Stimulated activated CD8-positive, alpha-beta memory T cell treated with anti-CD3 and anti-CD28 coated beads, Interleukin-12 subunit alpha, Interleukin-12 subunit beta, amount 100 ng/mL, for 1 hour (primary cell): ENCODE results near the gene SPC25.
"Not testable (repeated sequence)": the region's sequence is repeated elsewhere in the genome, so short reads cannot be mapped to it uniquely, and the experiment has no call there.

Source experiments
- DNase-seq: peaks from one replicate; pipeline ENCODE4 v3.0.0-alpha.2; 2020; ENCODE audit warnings: low read depth

Gene SPC25

DNA sequence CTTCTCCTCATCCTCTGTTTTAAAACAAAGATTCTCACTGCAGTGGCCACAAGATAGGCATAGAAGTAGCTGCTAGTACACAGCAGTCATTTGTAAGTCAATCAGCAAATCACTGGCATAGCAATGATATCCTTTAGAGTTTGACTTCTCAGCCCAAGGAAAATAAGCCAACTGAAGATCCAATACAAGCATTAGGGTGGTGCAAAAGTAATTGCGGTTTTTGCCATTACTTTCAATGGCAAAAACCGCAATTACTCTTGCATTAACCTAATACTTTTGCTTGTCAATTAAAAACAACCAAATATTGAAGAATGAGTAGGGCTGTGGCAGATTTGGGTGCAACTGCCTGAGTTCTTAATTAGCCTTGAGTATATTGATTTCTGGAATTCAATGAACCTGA is 13.7 kb upstream of the SPC25 start:
- no peak for DNase-seq

DNA sequence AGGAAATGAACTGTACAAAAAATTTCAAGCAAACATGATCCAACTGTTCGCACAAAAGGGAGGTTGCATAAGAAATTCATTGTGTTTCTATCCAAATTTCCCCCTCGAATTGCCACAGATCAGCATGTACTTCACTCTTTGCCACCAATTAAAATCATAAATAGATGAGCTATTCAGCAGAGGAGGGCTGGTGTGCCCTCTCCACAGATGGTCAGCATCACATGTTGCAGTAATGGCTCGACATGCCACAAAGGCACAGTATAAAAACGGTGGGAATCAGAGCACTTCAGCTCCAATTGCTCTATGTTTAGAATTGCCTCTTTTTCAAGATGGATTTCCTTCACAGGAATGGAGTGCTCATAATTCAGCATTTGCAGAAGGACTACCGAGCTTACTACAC is 10.8 kb upstream of the SPC25 start, which contains the start of gene G6PC2:
G6PC2 (plus strand) TSS at position 289 of the 400 bp plus-strand sequence; CDS start at position 330, 41 bp downstream.
- no peak for DNase-seq

DNA sequence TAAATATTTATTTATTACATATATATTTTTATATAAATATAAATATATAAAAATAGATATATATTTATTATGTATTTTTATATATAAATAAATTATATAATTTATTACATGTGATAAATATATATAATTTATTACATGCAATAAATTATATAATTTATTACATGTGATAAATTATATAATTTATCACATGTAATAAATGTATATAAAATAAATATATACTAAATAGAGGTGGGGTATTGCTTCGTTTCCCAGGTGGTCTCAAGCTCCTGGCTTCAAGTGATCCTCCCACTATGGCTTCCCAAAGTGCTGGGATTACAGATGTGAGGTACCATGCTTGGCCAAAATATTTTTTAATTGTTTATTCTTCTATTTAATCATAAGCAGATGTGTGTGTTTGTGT is 7.2 kb upstream of the SPC25 start:
- DNase-seq, result no peak

DNA sequence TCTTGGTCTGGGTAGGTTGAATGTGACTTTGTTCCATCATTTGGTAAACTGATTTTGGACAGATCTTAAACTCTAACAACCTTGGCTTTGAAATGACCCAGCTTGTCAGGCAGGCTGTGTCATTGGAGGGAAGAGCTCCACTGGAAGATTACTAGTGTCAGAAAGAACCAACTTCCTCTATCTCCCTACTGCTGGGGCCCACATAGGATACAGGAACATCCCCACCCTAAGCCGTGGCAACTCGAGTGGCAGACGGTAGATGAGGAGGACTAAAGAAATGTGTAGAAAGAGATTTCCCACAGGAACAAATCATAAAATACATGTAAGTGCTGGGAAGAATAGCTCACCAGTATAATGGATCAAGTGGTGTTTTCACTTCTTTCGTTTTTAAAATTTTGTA is 6.6 kb upstream of the SPC25 start:
- no peak for DNase-seq

DNA sequence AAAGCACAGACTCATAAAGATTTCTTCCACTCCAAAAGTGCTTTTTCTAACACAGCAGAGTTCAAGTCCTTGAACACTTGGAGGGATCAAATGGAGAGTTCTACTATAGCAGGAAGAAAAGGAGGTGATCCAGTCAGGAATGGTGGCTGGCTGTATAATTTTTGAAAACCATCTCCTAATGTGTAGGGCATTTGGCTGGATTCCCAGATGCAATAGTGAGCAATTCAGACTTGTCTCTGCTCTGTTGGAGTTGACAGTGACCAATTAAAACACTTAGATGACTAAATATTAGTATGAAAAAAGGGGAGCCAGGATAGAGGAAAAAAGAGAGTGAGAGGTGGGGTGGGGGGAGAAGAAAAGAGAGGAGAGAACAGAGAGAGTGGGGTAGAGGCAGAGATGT is 5.5 kb upstream of the SPC25 start:
- DNase-seq, result no peak

DNA sequence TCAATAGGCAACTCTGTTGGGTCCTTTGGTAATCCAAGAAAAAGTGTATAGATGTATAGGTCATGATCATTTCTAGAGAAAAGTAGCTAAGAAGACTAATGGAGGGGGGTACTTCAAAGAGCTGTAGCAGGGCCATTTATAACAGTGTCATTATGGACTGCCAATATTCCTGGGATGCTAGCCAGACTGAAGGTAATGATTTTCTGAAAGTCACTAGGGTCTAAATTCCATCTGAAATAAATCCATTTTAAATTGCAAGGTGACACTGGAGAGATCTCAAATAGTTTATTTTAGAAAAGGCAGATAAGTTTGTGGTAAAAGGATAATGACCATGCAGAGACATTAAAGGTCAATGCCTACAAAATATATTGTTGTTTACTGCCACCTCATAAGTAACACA is 4.5 kb upstream of the SPC25 start:
- no peak for DNase-seq

DNA sequence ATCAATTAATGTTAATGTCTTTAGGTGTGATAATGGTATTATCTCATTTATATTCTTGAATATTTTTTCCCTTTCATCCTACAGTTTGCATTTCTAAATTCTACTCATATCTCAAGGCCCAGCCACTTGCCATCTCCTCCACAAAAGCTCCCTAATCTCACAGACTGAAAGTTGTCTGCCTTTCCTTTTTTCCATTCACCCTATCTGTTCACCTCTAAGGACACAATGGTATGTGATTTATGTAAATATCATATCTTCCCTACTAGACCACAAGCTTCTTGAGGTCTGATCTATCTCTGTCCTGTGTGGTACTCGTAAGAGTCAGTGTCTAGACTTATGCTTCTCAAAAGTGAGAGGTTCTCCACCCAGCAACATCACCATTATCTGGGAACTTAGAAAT is 3.9 kb upstream of the SPC25 start:
- no peak for DNase-seq

DNA sequence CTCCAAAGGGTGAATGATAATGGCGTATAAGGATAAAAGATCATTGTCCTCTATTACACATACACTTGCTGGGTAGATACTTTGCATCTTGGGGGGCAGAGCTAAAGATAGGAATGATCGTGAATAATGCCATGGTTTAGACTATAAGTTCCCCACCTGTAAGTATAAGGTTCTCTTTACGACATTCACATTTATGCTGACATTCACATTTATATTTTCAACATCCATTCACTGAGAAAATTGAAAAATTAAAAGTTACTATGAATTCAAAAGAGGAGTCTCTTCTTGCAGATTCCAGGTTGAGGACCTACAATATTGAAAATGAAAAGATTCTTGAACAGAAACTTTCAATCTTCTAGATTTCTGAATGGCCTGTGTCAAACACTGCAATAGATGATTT is 2.1 kb upstream of the SPC25 start:
- no peak for DNase-seq

DNA sequence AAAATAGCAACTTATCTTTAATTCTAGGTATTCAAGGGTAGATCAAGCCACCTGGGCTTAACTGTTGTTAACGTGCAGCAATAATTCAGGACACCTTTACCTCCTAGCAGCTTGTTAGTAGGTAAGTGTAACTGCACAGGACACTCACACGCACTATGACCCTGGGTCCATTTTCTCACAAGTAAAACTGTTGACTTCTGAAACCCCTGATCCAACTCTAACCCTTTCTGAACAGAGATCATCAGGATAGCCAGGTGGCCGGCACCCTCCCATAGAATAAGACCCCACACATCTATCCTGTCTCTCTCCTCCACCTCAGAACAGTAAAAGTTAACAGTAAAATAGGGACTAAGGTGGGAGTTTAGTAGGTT is 610 bp downstream of the SPC25 start:
- DNase-seq, result no peak

DNA sequence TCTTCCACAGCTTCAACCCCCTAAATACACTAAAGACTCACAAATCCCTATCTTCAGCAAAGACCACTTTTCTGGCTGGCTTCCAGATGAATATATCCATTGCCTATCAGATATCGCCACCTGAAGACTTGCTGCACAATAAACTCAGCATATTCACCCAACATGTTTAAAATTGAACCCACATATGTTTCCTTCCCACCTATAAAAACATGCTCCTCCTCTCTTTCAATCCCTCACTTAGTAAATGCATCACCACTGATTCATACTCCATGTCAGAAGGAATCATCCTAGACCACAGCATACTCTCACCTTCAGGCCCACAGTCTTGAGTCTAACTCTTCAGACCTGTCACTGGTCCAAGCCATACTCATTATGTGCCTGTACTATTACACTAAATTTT is 5.3 kb downstream of the SPC25 start:
- DNase-seq, result no peak

DNA sequence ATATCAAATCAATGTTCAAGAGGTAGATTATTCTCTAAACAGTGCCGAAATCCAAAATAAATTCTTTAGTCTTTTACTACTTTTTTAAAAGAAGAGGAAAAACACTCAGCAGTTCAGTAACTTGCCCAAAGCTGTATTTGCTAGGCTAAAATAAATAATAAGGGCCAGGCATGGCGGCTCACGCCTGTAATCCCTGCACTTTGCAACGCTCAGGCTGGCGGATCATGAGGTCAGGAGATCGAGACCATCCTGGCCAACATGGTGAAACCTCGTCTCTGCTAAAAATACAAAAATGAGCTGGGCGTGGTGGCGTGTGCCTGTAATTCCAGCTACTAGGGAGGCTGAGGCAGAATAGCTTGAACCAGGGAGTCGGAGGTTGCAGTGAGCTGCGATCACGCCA is 8.1 kb downstream of the SPC25 start:
- DNase-seq, result not testable (repeated sequence)

DNA sequence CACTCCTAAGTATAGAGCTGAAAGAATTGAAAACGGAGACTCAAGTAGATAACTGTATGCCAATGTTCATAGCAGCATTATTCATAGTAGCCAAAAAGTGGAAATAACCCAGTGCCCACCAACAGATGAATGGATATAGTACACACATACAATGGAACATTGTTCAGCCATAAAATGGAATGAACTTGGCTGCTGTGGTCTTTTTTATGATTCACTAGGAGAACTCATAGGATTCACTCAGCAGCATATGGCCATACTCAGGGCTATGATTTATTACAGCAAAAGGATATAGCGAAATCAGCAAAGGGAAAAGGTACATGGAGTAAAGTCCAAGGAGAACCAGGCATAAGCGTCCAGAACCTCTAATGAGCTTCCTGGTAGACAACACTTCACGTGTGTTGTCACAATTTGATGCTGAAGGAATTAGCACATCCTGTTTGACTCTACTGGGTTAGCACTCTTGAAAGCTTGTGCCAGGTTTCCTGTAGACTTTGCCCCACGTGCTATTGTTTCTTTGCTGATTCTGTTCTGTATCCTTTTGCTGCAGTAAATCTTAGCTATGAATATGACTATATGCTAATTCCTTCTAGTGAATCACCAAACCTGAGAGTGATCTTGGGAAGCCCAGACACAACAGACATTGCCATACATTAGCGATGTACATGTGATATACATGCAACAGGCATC is 15.7 kb downstream of the SPC25 start:
- no peak for DNase-seq

DNA sequence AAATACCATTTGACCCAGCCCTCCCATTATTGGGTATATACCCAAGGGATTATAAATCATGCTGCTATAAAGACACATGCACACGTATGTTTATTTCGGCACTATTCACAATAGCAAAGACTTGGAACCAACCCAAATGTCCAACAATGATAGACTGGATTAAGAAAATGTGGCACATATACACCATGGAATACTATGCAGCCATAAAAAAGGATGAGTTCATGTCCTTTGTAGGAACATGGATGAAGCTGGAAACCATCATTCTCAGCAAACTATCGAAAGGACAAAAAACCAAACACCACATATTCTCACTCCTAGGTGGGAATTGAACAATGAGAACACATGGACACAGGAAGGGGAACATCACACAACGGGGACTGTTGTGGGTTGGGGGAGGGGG is 19.4 kb downstream of the SPC25 start:
- not testable (repeated sequence) for DNase-seq

DNA sequence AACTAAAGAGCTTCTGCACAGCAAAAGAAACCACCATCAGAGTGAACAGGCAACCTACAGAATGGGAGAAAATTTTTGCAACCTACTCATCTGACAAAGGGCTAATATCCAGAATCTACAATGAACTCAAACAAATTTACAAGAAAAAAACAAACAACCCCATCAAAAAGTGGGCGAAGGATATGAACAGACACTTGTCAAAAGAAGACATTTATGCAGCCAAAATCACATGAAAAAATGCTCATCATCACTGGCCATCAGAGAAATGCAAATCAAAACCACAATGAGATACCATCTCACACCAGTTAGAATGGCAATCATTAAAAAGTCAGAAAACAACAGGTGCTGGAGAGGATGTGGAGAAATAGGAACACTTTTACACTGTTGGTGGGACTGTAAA is 19.9 kb downstream of the SPC25 start:
- DNase-seq, result not testable (repeated sequence)

DNA sequence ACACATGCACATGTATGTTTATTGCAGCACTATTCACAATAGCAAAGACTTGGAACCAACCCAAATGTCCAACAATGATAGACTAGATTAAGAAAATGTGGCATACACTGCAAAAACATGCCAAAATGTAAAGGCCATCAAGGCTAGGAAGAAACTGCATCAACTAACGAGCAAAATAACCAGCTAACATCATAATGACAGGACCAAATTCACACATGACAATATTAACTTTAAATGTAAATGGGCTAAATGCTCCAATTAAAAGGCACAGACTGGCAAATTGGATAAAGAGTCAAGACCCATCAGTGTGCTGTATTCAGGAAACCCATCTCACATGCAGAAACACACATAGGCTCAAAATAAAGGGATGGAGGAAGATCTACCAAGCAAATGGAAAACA is 23.1 kb downstream of the SPC25 start:
- not testable (repeated sequence) for DNase-seq

DNA sequence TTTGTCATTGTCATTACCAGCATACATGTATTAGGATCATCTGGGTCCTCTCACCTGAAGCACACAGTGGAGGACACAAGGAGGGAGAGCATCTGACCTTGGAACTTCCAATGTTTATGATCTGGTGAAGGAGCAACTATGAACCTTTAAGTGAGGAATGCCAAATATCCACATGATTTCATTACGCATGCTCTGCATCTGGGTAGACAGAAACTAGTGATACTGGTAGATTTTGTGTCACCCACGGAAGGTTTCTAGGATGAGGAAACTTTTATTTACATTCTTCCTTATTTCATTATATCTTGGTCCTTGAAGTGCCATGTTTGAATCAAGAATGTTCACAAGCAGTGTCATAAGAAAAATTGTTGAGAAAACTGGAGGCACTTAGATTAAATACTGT is 32.1 kb downstream of the SPC25 start:
- no peak for DNase-seq

DNA sequence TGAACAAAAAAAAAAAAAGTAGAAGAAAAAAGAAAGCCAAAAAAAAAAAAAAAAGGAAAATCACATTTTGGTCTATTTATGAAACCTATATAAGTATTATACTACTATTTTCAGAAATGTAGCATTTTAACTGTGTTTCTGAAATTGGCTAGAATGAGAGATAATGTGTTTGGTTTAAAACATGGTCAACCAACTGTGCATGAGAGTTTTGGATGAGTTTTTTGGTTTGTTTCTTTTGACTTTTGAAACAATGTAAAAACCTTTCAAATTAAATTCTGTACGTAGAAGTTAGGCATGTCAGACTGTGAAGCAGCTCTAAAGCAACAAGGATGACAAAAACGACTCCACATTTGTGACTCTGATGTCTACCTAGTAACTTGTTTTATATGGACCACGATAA is 34.6 kb downstream of the SPC25 start:
- no peak for DNase-seq

DNA sequence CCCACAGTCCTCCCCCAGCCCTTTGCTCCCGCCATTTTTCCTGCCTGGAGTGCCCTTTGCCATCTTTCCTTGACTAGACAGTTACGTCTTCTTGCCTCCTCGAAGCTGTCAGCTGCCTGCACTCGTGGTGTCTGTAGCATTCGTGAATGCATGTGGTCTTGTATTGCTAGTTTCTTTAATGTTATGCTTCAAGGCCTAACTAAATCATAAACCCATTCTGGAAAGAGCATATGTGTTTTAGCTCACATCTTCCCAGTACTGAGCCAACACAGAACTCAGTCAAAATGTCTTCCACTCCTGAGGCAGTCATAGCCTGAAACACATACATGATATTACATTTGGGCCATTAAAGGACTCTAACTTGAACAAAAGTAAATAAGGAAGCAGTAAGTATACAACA is 35.6 kb downstream of the SPC25 start:
- no peak for DNase-seq

DNA sequence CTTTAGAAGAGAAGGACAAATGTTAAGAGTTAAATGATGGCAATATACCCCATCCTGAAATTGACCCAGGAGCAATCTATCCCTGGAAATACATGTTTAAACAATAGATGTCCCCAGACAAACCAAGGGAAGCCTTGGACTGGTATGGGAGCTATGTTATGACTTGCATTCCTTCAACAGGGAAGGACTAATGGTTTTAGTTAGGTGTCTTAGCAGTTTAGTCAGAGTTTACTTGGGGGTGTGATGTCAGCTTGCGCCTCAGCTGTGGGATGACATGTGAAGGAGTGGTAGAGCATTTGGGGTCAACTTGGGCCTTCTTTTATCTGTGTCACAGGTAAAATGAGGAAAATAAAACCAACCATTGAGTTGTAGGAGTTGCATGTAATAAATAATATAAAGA is 36.8 kb downstream of the SPC25 start:
- DNase-seq, result no peak

DNA sequence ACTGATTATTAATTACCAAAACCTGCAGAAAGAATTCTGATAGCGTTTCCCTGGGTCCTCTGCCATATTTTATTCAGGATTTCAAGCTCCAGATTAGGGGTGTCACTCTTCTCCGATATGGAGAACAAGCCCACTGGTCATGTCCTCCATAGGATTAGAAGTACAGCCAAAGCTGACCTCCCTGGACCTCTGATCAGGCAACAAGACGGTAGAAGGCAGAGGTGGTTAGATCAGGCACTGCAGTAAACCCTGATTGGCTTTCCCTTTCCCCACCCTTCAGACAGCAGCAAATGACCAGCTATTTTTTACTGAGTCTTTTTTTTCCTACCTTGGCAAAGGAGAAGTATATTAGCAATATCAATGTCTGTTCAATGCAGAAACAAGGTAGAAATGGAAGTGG is 37.7 kb downstream of the SPC25 start:
- DNase-seq, result no peak

DNA sequence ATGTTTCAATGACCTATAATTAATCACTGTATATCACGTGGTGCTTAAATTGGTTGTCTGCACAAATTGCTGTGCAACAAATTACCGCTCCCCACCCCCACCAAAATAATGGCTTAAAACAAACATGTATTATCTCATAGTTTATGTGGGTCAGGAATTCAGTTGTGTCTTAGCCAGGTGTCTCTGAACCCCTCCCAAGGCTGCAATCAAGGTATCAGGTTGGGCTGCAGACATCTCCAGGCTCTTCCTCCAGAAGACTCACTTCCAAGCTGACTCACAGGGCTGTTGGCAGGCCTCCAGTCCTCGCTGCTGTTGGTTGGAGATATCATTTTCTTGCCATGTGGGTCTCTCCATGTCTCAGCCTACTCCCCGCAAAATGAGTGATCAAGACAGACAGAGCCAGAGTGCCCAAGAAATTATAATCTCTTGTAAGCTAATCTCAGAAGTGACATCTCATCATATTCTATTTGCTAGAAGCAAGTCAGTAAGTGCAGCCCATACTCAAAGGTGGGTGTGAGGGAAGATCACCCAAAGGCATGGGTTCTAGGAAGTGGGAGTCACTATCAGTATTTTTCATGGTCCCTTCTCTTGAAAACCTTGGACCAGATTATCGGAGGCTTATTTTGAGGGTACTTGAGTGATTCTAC is 38.4 kb downstream of the SPC25 start:
- no peak for DNase-seq

DNA sequence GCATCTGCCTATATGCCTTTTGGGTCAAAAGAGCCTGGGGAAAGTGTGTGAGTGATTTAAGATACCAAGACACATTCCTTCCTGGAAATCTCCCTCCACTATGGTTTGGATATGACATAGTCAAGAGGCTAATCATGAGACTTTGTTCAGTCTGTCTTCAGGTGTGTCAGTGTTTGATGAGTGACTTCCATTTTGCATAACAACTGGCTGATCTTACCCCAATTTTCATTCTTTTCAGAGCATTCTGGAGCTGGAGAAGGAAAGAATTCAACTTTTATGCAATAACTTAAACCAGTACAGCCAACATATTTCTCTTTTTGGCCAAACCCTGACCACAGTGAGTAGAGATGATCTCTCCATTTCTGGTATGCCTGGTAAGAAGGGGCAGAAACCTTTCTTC is 39.4 kb downstream of the SPC25 start:
- DNase-seq, result no peak

DNA sequence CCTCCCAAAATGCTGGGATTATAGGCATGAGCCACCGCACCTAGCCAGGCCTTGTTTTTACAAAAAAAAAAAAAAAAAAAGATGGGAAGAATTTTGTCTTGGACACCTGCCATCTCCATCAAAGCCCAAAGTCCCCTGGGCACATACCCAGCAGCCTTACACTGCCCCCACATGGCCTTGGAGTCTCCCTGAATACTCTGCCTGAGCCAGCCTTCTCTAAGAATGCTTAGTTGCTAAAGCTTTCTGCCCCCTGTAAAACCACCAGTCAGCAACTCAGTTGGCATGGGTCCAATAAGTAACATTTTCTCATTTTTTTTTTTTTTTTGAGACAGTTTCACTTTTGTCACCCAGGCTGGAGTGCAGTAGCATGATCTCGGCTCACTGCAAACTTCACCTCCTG is 40.6 kb downstream of the SPC25 start:
- DNase-seq, result no peak

DNA sequence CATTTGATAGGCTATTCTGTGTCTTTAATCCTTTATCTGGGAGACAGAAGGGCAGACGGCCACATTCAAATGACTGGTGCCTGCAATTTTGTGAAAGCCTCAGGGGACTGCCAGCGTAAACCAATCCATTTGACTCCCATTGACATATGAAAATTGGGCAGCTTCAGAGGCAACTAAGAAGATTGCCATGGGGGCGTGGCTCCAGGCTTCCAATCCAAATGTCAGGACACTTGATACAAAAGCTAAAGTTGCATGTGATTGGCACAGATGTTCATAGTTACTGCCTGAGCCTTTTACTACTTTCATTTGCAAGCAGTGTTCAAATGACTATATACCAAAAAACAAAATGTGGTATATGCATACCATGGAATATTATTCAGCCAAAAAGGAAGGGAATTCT is 42.0 kb downstream of the SPC25 start:
- no peak for DNase-seq
